IgD-negative memory B cell (primary cell): ENCODE results near the gene NR1I2. TPM values are rescaled to one million over a fixed set of nuclear protein-coding genes. Genes with fewer than 3 reads are reported as not detected.

Experiments
- H3K27ac Mint-ChIP-seq, 3 donors: one replicate each; pipeline ENCODE4 v1.8.0; 2020 to 2022; ENCODE audit warnings: mild to moderate bottlenecking in 3 of 3, mixed read lengths in 3 of 3, moderate library complexity in 1 of 3
- H3K27me3 Mint-ChIP-seq: one replicate; pipeline ENCODE4 v1.8.0; 2021; ENCODE audit warnings: mixed read lengths
- H3K36me3 Mint-ChIP-seq: one replicate; pipeline ENCODE4 v1.8.0; 2020; ENCODE audit warnings: mild to moderate bottlenecking, mixed read lengths
- H3K4me1 Mint-ChIP-seq, 3 donors: one replicate each; pipeline ENCODE4 v1.8.0; 2020 to 2022; ENCODE audit warnings: mixed read lengths in 3 of 3, mild to moderate bottlenecking in 1 of 3
- H3K4me3 Mint-ChIP-seq, 4 donors: one replicate each; pipeline ENCODE4 v1.8.0; 2020 to 2022; ENCODE audit warnings: mild to moderate bottlenecking in 4 of 4, mixed read lengths in 4 of 4, moderate library complexity in 3 of 4
- H3K9me3 Mint-ChIP-seq, 3 donors: one replicate each; pipeline ENCODE4 v1.8.0; 2020 to 2021; ENCODE audit warnings: mixed read lengths in 3 of 3, mild to moderate bottlenecking in 1 of 3
- polyA plus RNA-seq: library from polyadenylated mRNA; unstranded; fragments of 300-500 nt; fragmentation: Illumina TruSeq; gene quantifications from one replicate; pipeline ENCODE4 v1.2.3, GENCODE V29; 2021

NR1I2 gene
- polyA plus RNA-seq, 1 donor from 2014 or later, result 0.58 TPM

DNA sequence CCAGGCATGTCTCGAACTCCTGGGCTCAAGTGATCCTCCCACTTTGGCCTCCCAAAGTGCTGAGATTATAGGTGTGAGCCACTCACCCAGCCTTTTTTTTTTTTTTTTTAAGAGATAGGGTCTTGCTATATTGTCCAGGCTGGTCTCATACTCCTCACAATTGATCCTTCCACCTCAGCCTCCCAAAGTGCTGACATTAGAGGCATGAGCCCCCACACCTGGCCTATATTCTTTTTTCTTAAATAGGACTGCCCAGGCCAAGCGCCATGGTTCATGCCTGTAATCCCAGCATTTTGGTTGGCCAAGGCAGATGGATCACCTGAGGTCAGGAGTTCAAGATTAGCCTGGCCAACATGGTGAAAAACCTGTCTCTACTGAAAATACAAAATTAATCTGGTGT, 12.5 kb downstream of the NR1I2 start:
- H3K27ac Mint-ChIP-seq, result no peak overlapping the region
- H3K36me3 Mint-ChIP-seq, result peaks cover 2% of the 10 kb centered on the region
- peaks cover 0 to 2% (median 0%) of the 10 kb centered on the region in 3 donors for H3K9me3 Mint-ChIP-seq
- peaks cover 0 to 2% (median 0%) of the 10 kb centered on the region in 3 donors for H3K4me1 Mint-ChIP-seq
- peaks cover 4% of the 10 kb centered on the region for H3K27me3 Mint-ChIP-seq
- no peak overlapping the region for H3K4me3 Mint-ChIP-seq

DNA sequence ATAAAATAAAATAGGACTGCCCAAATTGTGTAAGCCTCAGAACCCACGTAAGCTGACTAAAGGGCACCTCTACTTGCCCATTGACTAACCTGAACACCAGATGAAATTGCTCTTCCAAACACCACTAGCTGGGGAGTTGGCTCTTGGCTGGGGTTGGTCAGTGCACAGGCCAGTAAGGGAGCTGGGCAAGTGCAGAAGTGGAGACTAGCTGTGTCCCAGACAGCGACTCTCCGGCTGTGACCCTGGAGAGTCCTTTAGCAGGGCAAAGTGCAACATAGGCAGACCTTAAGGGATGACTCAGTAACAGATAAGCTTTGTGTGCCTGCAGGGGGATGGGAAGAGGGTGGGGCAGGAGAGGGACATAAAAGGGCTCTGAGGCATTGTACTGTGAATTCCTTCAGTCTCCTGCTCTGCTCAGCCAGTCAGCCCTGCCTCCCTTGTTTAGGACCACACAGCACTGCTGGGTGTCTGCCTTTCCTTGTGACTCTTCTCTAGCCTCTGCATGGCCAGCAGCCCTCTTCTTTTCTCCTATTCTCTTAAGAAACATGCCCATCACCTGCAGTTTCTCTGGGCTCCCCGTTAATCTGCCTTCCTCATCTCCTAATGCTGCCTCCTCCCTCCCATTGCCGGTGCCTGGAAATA, 13.2 kb downstream of the NR1I2 start:
- Mint-ChIP-seq H3K9me3 (no peaks in the 10 kb centered on the region), H3K27ac (no peak overlapping the region), H3K36me3 (peaks cover 2% of the 10 kb centered on the region), H3K4me3 (no peak overlapping the region), H3K27me3 (peaks cover 6% of the 10 kb centered on the region), H3K4me1 (peaks cover 0 to 2% (median 0%) of the 10 kb centered on the region in 3 donors)

DNA sequence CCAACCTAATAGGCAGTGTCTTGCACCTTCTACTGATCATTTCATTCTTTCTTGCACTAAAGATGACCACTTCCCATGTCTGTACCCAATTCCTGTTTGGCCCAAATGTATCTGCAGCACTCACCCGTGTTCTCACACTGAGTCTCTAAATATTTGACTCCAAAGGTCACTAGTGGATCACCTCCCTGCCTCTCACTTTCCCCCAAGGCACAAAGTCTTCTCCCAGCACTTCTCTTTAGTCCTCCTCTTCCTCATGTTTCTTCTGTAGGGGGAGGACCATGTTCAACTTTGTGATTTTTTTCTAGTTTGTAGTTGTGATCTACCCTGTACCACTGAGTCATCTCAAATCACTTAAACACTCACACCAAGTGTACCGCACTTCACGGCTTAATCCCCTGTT, 13.9 kb downstream of the NR1I2 start:
- Mint-ChIP-seq H3K36me3 (peaks cover 2% of the 10 kb centered on the region), H3K27me3 (peaks cover 10% of the 10 kb centered on the region), H3K4me1 (peaks cover 0 to 2% (median 0%) of the 10 kb centered on the region in 3 donors), H3K27ac (no peak overlapping the region), H3K9me3 (no peaks in the 10 kb centered on the region), H3K4me3 (no peak overlapping the region)

DNA sequence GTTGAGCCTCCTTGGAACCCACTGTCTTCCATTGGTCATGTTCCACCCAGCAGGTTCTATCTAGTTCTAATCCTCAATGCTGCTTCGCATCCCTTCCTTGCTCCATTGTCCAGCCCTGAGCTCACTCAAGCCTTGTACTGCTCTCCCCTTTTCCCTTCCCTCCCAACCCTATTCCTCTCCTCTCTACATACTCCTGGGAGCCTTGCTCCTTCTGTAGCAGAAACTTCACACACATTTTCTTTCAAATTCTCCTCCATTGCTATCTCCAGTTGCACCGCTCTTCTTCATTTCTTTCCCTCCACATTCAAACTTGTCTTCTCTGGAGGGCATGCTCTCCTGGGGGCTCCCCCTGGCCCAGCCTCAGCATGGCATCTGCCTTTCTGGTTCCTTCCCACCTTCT, 14.5 kb downstream of the NR1I2 start:
- Mint-ChIP-seq H3K27me3 (peaks cover 10% of the 10 kb centered on the region), H3K4me3 (no peak overlapping the region), H3K36me3 (peaks cover 2% of the 10 kb centered on the region), H3K9me3 (no peaks in the 10 kb centered on the region), H3K27ac (no peak overlapping the region), H3K4me1 (peaks cover 0 to 2% (median 0%) of the 10 kb centered on the region in 3 donors)

DNA sequence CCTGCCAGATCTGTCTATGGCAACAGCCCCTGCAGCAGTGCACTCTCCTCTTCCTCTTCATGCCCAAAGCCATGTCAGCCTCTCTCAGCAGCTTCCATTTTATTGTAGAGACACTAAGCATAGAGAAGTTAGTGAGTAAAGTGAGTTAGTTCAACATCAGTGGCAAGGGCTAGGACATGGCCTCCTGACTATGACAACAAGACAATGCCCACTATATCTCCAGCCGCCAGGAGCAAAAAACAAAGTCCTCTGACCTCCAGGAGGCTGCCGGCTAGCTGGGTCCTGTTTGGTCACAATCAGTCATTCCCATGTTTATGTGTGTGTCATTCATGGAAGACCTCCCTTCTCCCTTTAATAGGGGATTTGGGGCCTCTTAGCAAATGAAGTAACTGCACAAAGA, 14.9 kb downstream of the NR1I2 start:
- H3K4me1 Mint-ChIP-seq, result peaks cover 0 to 2% (median 0%) of the 10 kb centered on the region in 3 donors
- no peak overlapping the region for H3K4me3 Mint-ChIP-seq
- peaks cover 10% of the 10 kb centered on the region for H3K27me3 Mint-ChIP-seq
- H3K9me3 Mint-ChIP-seq, result no peaks in the 10 kb centered on the region
- H3K27ac Mint-ChIP-seq, result no peak overlapping the region
- H3K36me3 Mint-ChIP-seq, result peaks cover 2% of the 10 kb centered on the region

DNA sequence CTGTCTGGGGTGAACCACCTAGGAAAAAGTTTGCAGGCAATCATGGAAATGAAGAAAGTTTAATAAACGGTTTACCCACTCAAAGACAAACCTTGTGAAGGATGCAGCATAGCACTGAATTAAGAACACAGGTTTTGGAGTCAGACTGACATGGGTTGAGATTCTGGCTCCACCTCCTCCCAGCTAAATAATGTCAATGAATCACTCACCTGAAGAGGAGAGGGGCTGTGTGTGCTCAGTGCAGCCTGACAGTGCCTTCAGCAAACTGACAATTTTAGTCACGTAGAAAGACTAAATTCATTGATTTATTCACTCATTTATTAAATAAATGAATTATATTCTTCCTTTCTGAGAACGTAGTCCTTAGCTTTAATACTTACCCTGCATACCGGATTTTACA, 18.9 kb downstream of the NR1I2 start:
- Mint-ChIP-seq H3K27me3 (peaks cover 11% of the 10 kb centered on the region), H3K36me3 (peaks cover 6% of the 10 kb centered on the region)

DNA sequence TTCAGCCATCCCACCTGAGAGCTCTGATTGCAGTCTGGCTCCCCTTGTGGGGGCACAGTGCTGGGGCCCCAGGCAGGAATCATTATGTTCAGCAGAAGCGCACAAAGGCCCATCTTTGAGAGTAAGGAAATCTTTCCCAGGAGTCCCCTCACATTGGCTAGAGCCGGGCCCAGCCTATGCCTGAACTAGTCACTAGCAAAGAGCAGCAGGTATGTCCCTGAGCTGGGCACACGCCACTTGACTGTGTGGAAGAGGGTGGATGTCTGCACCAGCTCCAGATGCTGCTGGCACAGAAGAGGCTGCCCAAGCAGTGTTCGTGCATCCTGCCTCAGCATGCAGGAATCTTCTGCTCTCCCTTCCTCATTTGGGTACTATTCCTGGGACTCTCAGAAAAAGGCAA, 26.3 kb downstream of the NR1I2 start:
- peak overlapping the region in 3 of 4 donors; percentile 50 to 84 (median 61) for H3K4me3 Mint-ChIP-seq
- H3K4me1 Mint-ChIP-seq, result peaks cover 4 to 10% (median 8%) of the 10 kb centered on the region in 3 donors
- H3K27me3 Mint-ChIP-seq, result no peaks in the 10 kb centered on the region
- H3K36me3 Mint-ChIP-seq, result peaks cover 4% of the 10 kb centered on the region
- no peaks in the 10 kb centered on the region for H3K9me3 Mint-ChIP-seq
- H3K27ac Mint-ChIP-seq, result no peak overlapping the region

More for the DNA sequence above, 18.9 kb downstream of the NR1I2 start:
- Mint-ChIP-seq H3K4me3 (no peak overlapping the region), H3K4me1 (no peaks in the 10 kb centered on the region), H3K9me3 (no peaks in the 10 kb centered on the region), H3K27ac (no peak overlapping the region)

DNA sequence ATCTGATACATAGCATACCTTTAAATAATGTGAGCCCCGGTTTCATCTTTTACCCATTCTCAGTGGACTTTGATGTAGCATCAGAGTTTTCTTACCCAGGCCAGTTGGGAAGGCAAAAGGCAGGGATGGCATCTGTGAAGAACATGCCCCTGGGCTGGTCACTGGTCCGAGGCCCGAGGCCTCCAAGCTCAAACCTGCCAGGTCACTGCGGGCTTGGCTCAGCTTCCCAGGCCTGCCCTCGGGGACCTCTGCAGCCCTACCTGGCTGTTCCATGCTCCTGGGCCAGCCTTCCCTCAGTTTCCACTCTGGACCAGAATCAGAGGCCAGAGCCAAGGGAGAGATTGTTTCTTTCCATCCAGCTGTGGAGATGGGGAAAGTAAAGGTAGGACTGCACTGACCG, 26.9 kb downstream of the NR1I2 start:
- Mint-ChIP-seq H3K36me3 (peaks cover 4% of the 10 kb centered on the region), H3K9me3 (no peaks in the 10 kb centered on the region), H3K27me3 (no peaks in the 10 kb centered on the region), H3K27ac (no peak overlapping the region), H3K4me1 (peaks cover 4 to 10% (median 8%) of the 10 kb centered on the region in 3 donors), H3K4me3 (peak overlapping the region in 3 of 4 donors; percentile 50 to 78 (median 61))

DNA sequence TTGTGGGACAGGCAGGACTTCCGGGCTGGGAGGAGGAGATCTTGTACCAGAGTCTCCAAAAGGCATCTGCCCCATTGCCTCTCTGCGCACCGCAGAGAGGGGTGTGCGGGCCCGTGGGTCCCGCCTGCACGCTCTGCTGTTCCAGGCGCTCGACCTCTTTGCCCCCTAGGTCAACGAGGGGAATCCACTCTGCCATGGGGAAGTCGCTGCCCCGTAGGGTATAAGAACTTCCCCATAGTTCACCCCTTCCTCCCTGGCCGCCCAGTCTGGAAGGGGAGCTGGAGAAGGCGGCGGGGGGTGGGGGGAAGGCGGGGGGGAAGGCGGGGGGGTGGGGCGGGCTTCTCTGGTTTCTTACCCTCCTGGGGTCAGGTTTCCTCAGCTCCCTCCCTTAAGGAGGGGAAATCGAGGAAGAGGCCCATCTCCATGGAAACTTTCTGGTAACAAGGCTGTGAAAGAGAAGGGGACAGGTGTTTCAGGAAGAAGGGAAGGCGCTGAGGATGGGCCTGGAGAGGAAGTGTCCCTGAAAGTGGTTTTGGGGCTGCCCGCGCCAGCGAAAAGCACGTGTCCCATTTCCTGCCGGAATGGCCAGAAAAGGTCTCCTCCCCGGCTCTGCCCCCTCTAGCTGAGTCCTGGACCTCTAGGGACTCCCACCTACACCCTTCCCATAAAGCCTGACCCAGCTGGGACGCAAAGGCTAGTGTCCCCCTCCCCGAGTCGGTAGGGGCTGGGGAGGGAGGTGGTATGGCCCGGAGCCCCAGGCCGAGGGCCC, 27.5 kb downstream of the NR1I2 start:
- peaks cover 4% of the 10 kb centered on the region for H3K36me3 Mint-ChIP-seq
- no peaks in the 10 kb centered on the region for H3K9me3 Mint-ChIP-seq
- peaks cover 4 to 10% (median 8%) of the 10 kb centered on the region in 3 donors for H3K4me1 Mint-ChIP-seq
- H3K27me3 Mint-ChIP-seq, result no peaks in the 10 kb centered on the region
- peak overlapping the region in 1 of 3 donors; percentile 7 for H3K27ac Mint-ChIP-seq
- H3K4me3 Mint-ChIP-seq, result peak overlapping the region; percentile 85 to 95 (median 92)

DNA sequence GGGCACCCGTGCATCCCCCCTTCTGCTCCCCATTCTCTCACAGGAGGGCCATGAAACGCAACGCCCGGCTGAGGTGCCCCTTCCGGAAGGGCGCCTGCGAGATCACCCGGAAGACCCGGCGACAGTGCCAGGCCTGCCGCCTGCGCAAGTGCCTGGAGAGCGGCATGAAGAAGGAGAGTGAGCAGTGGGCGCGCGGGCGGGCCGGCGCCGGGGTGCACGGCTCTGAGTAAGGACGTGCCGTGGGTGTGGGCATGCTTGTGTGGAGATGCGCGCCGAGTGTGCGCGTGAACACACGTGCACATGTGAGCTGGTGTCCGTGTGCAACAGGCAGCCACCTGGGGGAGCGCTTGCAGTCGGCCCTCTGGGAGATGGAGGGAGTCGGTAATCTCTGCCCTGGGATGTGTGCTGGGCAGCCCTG, 28.1 kb downstream of the NR1I2 start:
- Mint-ChIP-seq H3K4me1 (peaks cover 4 to 10% (median 8%) of the 10 kb centered on the region in 3 donors), H3K27ac (no peak overlapping the region), H3K27me3 (peaks cover 1% of the 10 kb centered on the region), H3K4me3 (peak overlapping the region; percentile 85 to 95 (median 92)), H3K36me3 (no peaks in the 10 kb centered on the region), H3K9me3 (no peaks in the 10 kb centered on the region)

DNA sequence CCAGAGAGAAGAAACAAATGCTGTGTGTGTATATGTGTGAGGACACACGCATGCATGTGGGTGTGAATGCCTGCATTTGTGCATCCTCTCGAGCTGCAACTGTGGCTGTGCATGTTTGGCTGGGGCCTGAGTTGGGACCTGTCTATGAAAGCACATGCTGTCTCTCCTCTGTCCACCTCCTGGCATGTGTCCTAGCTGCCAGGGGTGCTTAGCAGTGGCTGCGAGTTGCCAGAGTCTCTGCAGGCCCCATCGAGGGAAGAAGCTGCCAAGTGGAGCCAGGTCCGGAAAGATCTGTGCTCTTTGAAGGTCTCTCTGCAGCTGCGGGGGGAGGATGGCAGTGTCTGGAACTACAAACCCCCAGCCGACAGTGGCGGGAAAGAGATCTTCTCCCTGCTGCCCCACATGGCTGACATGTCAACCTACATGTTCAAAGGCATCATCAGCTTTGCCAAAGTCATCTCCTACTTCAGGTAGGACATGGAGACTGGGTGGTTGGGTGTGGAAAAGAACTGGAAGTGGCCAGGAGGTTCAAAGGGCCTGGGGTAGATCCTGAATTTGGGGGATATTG, 30.7 kb downstream of the NR1I2 start:
- Mint-ChIP-seq H3K27ac (peak overlapping the region in 1 of 3 donors; percentile 60), H3K9me3 (no peaks in the 10 kb centered on the region), H3K4me3 (no peak overlapping the region), H3K36me3 (no peaks in the 10 kb centered on the region), H3K4me1 (peaks cover 4 to 10% (median 8%) of the 10 kb centered on the region in 3 donors), H3K27me3 (peaks cover 1% of the 10 kb centered on the region)

DNA sequence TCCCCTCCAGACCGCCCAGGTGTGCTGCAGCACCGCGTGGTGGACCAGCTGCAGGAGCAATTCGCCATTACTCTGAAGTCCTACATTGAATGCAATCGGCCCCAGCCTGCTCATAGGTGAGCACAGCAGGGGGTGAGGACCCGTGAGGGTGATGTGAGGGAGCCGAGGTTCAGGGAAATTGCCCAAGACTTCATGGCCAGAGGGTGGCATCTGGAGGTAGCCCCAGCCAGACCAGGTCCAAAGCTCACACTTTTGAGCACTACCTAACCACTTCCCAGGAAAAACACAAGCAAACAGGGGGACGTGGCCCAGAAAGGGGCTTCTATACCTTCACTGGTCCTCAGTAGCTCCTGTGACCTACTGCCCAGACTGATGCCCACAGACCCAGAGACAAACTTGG, 33.8 kb downstream of the NR1I2 start:
- Mint-ChIP-seq H3K36me3 (no peaks in the 10 kb centered on the region), H3K9me3 (no peaks in the 10 kb centered on the region), H3K27ac (no peak overlapping the region), H3K27me3 (peaks cover 1% of the 10 kb centered on the region), H3K4me1 (peaks cover 0 to 2% (median 1%) of the 10 kb centered on the region in 3 donors), H3K4me3 (no peak overlapping the region)

DNA sequence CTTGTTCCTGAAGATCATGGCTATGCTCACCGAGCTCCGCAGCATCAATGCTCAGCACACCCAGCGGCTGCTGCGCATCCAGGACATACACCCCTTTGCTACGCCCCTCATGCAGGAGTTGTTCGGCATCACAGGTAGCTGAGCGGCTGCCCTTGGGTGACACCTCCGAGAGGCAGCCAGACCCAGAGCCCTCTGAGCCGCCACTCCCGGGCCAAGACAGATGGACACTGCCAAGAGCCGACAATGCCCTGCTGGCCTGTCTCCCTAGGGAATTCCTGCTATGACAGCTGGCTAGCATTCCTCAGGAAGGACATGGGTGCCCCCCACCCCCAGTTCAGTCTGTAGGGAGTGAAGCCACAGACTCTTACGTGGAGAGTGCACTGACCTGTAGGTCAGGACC, 35.2 kb downstream of the NR1I2 start:
- no peaks in the 10 kb centered on the region for H3K36me3 Mint-ChIP-seq

DNA sequence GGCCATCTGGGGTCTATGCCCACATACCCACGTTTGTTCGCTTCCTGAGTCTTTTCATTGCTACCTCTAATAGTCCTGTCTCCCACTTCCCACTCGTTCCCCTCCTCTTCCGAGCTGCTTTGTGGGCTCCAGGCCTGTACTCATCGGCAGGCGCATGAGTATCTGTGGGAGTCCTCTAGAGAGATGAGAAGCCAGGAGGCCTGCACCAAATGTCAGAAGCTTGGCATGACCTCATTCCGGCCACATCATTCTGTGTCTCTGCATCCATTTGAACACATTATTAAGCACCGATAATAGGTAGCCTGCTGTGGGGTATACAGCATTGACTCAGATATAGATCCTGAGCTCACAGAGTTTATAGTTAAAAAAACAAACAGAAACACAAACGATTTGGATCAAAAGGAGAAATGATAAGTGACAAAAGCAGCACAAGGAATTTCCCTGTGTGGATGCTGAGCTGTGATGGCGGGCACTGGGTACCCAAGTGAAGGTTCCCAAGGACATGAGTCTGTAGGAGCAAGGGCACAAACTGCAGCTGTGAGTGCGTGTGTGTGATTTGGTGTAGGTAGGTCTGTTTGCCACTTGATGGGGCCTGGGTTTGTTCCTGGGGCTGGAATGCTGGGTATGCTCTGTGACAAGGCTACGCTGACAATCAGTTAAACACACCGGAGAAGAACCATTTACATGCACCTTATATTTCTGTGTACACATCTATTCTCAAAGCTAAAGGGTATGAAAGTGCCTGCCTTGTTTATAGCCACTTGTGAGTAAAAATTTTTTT, 35.9 kb downstream of the NR1I2 start:
- Mint-ChIP-seq H3K27me3 (peaks cover 1% of the 10 kb centered on the region), H3K4me3 (no peak overlapping the region), H3K36me3 (no peaks in the 10 kb centered on the region), H3K27ac (no peak overlapping the region), H3K4me1 (peaks cover 0 to 2% (median 2%) of the 10 kb centered on the region in 3 donors), H3K9me3 (no peaks in the 10 kb centered on the region)

More for the DNA sequence above, 35.2 kb downstream of the NR1I2 start:
- no peak overlapping the region for H3K4me3 Mint-ChIP-seq
- peaks cover 0 to 2% (median 2%) of the 10 kb centered on the region in 3 donors for H3K4me1 Mint-ChIP-seq
- no peak overlapping the region for H3K27ac Mint-ChIP-seq
- no peaks in the 10 kb centered on the region for H3K9me3 Mint-ChIP-seq
- H3K27me3 Mint-ChIP-seq, result peaks cover 1% of the 10 kb centered on the region

DNA sequence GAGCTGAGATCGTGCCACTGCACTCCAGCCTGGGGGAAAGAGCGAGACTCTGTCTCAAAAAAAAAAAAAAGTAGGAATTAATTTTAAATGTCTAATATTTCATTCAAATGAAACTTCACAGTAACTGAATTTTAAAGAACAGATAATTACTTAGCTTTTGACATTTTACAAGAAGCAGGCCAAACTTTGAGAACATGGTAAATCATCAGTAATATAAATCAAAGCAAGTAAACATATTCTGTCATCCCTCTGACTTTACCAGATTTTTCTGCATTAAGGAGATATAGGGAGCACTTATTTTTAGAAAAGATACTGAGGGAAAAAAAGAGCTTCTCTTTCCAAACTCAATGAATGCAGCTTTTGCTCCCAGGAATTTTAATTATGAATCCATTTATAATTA, 37.0 kb downstream of the NR1I2 start:
- peaks cover 1% of the 10 kb centered on the region for H3K27me3 Mint-ChIP-seq
- no peak overlapping the region for H3K4me3 Mint-ChIP-seq
- no peaks in the 10 kb centered on the region for H3K36me3 Mint-ChIP-seq
- no peaks in the 10 kb centered on the region for H3K9me3 Mint-ChIP-seq
- H3K27ac Mint-ChIP-seq, result no peak overlapping the region
- peaks cover 0 to 2% (median 2%) of the 10 kb centered on the region in 3 donors for H3K4me1 Mint-ChIP-seq
